ENCODE results near the gene NAV2. TPM values are rescaled to one million over a fixed set of nuclear protein-coding genes. Genes with fewer than 3 reads are reported as not detected.

The NAV2 gene
- total RNA-seq, 1 experiment from 2014 or later: 46.3 TPM

GRCh38 chr11:19936461-19936860, 223.8 kb downstream of the NAV2 start:
- H3K9me3 Mint-ChIP-seq: no peaks in the 10 kb centered on the region
- no peak overlapping the region for H2BK15ac ChIP-seq (ENCODE audit: low read depth, low read length)
- peaks cover 11 to 16% of the 10 kb centered on the region in 2 experiments for H3K4me1 Mint-ChIP-seq
- no peak overlapping the region for H3T11ph ChIP-seq (ENCODE audit: low read length)
- no peak overlapping the region for H3K9ac ChIP-seq (ENCODE audit: extremely low read depth, insufficient read length, low read length)
- no peaks in the 10 kb centered on the region for H4K20me1 ChIP-seq (ENCODE audit: control insufficient read depth, insufficient read depth, insufficient read length)
- H3K27ac ChIP-seq (ENCODE audit: insufficient read length, low read depth, low read length): no peak overlapping the region
- H3K4ac ChIP-seq (ENCODE audit: low read depth, low read length): no peak overlapping the region
- H3K14ac ChIP-seq (ENCODE audit: insufficient read depth, low read length): no peak overlapping the region
- H4K91ac ChIP-seq (ENCODE audit: insufficient read length, low read depth, low read length): no peak overlapping the region
- peaks cover 12 to 35% (median 33%) of the 10 kb centered on the region in 3 experiments; a peak in 6 of 7 replicates for H3K36me3 Mint-ChIP-seq (ENCODE audit: insufficient read depth in 1 of 3, low read depth in 3 of 3)
- H2BK12ac ChIP-seq (ENCODE audit: insufficient read length, low read depth, low read length): no peak overlapping the region
- no peak overlapping the region for H3K18ac ChIP-seq (ENCODE audit: insufficient read length, low read depth, low read length)
- no peak for TF ChIP-seq CTCF (conservative IDR thresholded peaks at IDR 0.05)
- H3K27me3 Mint-ChIP-seq (ENCODE audit: low read depth): no peaks in the 10 kb centered on the region
- no peak overlapping the region for H2AK5ac ChIP-seq (ENCODE audit: insufficient read length, low read length)
- no peak overlapping the region for H2BK5ac ChIP-seq (ENCODE audit: insufficient read length, low read length)
- H3K23ac ChIP-seq (ENCODE audit: insufficient read length, low read depth, low read length): no peak overlapping the region
- no peak overlapping the region for H3K4me2 ChIP-seq (ENCODE audit: insufficient read depth, insufficient read length, low read length)
- no peaks in the 10 kb centered on the region for H3K23me2 ChIP-seq (ENCODE audit: insufficient read length, low read depth, low read length, poor library complexity, severe bottlenecking)
- no peak overlapping the region for H2BK120ac ChIP-seq (ENCODE audit: low read depth, low read length, poor library complexity, severe bottlenecking)
- H2AFZ ChIP-seq (ENCODE audit: low read length): no peak overlapping the region
- H4K8ac ChIP-seq (replicated peaks; ENCODE audit: insufficient read length, low read depth, low read length): no peak overlapping the region
- H3K4me1 ChIP-seq (ENCODE audit: insufficient read depth, low read length): peaks cover 3% of the 10 kb centered on the region; the same call in 1 of the 2 replicates
- H3K56ac ChIP-seq (ENCODE audit: insufficient read length, low read depth, low read length): no peak overlapping the region
- H3K79me2 ChIP-seq (ENCODE audit: insufficient read depth, low read length): no peaks in the 10 kb centered on the region
- no peaks in the 10 kb centered on the region for H3K79me1 ChIP-seq (ENCODE audit: insufficient read depth, low read depth, low read length, poor library complexity, severe bottlenecking)
- H3K9me3 ChIP-seq (ENCODE audit: control insufficient read depth, low read depth, low read length): no peaks in the 10 kb centered on the region
- H3K27me3 ChIP-seq (ENCODE audit: insufficient read depth, low read length): no peaks in the 10 kb centered on the region
- no peak overlapping the region for H3K4me3 Mint-ChIP-seq
- no peak overlapping the region for H4K5ac ChIP-seq (ENCODE audit: insufficient read length, low read depth, low read length)
- WGBS (ENCODE audit: extremely low coverage, insufficient read length, low lambda C conversion rate): no CpG with 5 or more reads among the region's 9 CpGs
- H3K27ac Mint-ChIP-seq: peak overlapping the region in 1 of 3 experiments; percentile 55; a peak in 1 of 7 replicates
- no peak overlapping the region for H2BK20ac ChIP-seq (ENCODE audit: low read depth, low read length, poor library complexity, severe bottlenecking)
- DNase-seq: no peak
